ENCODE data around the gene SORCS1.

Gene SORCS1

GRCh38 chr10:106716381-106716780, 448.1 kb downstream of the SORCS1 start:
- DNase-seq = no peak

- no peak for DNase-seq
These were observed 449.6 kb downstream of the SORCS1 start for GRCh38 chr10:106714734-106715555.

- DNase-seq = no peak
These were observed 450.7 kb downstream of the SORCS1 start for GRCh38 chr10:106713846-106714245.

GRCh38 chr10:106712988-106713387, 451.5 kb downstream of the SORCS1 start:
- DNase-seq = no peak

GRCh38 chr10:106711313-106711906, 453.1 kb downstream of the SORCS1 start:
- no peak for DNase-seq

GRCh38 chr10:106708506-106708905, 456.0 kb downstream of the SORCS1 start:
- DNase-seq = no peak

- no peak for DNase-seq
These were observed 456.8 kb downstream of the SORCS1 start for GRCh38 chr10:106707657-106708056.

- DNase-seq = no peak
These were observed 458.4 kb downstream of the SORCS1 start for GRCh38 chr10:106706127-106706526.

- DNase-seq = no peak
These were observed 458.8 kb downstream of the SORCS1 start for GRCh38 chr10:106705681-106706100.

- no peak for DNase-seq
These were observed 468.3 kb downstream of the SORCS1 start for GRCh38 chr10:106696239-106696638.

GRCh38 chr10:106694696-106695095, 469.8 kb downstream of the SORCS1 start:
- no peak for DNase-seq

GRCh38 chr10:106682175-106682574, 482.3 kb downstream of the SORCS1 start:
- DNase-seq = no peak

- DNase-seq = no peak
These were observed 484.4 kb downstream of the SORCS1 start for GRCh38 chr10:106680061-106680460.

- no peak for DNase-seq
These were observed 485.2 kb downstream of the SORCS1 start for GRCh38 chr10:106679314-106679713.

- no peak for DNase-seq
These were observed 491.9 kb downstream of the SORCS1 start for GRCh38 chr10:106672517-106673175.

- no peak for DNase-seq
These were observed 502.8 kb downstream of the SORCS1 start for GRCh38 chr10:106661767-106662140.

GRCh38 chr10:106661133-106661766, 503.3 kb downstream of the SORCS1 start:
- no peak for DNase-seq

GRCh38 chr10:106660550-106660949, 504.0 kb downstream of the SORCS1 start:
- no peak for DNase-seq

GRCh38 chr10:106655636-106656035, 508.9 kb downstream of the SORCS1 start:
- DNase-seq = no peak

GRCh38 chr10:106655165-106655564, 509.3 kb downstream of the SORCS1 start:
- no peak for DNase-seq

- no peak for DNase-seq
These were observed 512.2 kb downstream of the SORCS1 start for GRCh38 chr10:106652279-106652678.

- DNase-seq = no peak
These were observed 515.7 kb downstream of the SORCS1 start for GRCh38 chr10:106648534-106649481.
